Measurements from ENCODE around the gene ABCC3.

GRCh38 chr17:50665838-50666237 lies 31.2 kb downstream of the ABCC3 start:
- no peak for TF ChIP-seq CTCF (IDR thresholded peaks at IDR 0.05)
- TF ChIP-seq POLR2A (IDR thresholded peaks at IDR 0.05) = no peak
